H1 (cell line): ENCODE results near the gene COLEC12. TPM values are rescaled to one million over a fixed set of nuclear protein-coding genes. Genes with fewer than 3 reads are reported as not detected.

Experiments
- CTCF ChIA-PET: fragments of 300-600 bp; sonication (Branson Sonifier 250); formaldehyde crosslinking; loops from one replicate; lab custom pipeline; 2021; ENCODE audit not compliant: partially characterized antibody; lab: Charles Lee
- POLR2A ChIA-PET: fragments of 300-600 bp; sonication (Branson Sonifier 250); formaldehyde crosslinking; loops from one replicate; lab custom pipeline; 2021; ENCODE audit warnings: inconsistent platforms; ENCODE audit not compliant: partially characterized antibody; lab: Charles Lee
- DNase-seq, 2 experiments: peaks; one replicate each; pipeline versions ENCODE4 v3.0.0 to v3.0.0-alpha.2; 2010 to 2022; ENCODE audit warnings: low spot score in 2 of 2, low read depth in 1 of 2, mixed read lengths in 1 of 2
- FAIRE-seq: peaks from 2 replicates; lab custom pipeline; 2011; peaks lifted over from hg19 to GRCh38; lab: Jason Lieb, UNC
- H2AFZ ChIP-seq: 2 replicates; pipeline ENCODE4 v1.8.1; 2012; ENCODE audit warnings: low read length, inconsistent platforms
- H2AK5ac ChIP-seq: 2 replicates; pipeline ENCODE4 v1.6.1; 2013; ENCODE audit warnings: low read depth, low read length
- H2BK120ac ChIP-seq: replicated peaks from 2 replicates; pipeline ENCODE3; 2013; ENCODE audit warnings: low read depth, low read length, inconsistent platforms
- H2BK12ac ChIP-seq: 2 replicates; pipeline ENCODE4 v1.6.1; 2013; ENCODE audit warnings: low read depth, low read length
- H2BK15ac ChIP-seq: 2 replicates; pipeline ENCODE4 v1.6.1; 2013; ENCODE audit warnings: low read length
- H2BK20ac ChIP-seq: 2 replicates; pipeline ENCODE4 v1.6.1; 2013; ENCODE audit warnings: low read length
- H2BK5ac ChIP-seq: 2 replicates; pipeline ENCODE4 v1.6.1; 2013; ENCODE audit warnings: low read depth, low read length
- H3K14ac ChIP-seq: 2 replicates; pipeline ENCODE4 v1.6.1; 2013; ENCODE audit warnings: inconsistent platforms; ENCODE audit not compliant: insufficient read length
- H3K18ac ChIP-seq: 2 replicates; pipeline ENCODE4 v1.6.1; 2013; ENCODE audit warnings: low read length; ENCODE audit errors: extremely low read depth
- H3K23ac ChIP-seq: 2 replicates; pipeline ENCODE4 v1.6.1; 2013; ENCODE audit warnings: inconsistent platforms; ENCODE audit not compliant: insufficient read length
- H3K23me2 ChIP-seq: 2 replicates; pipeline ENCODE4 v1.6.1; 2013; ENCODE audit warnings: low read depth, low read length
- H3K27ac ChIP-seq: 2 replicates; pipeline ENCODE4 v1.6.1; 2011; ENCODE audit warnings: low read depth, low read length, inconsistent platforms
- H3K27me3 ChIP-seq, 4 experiments: replicated peaks in 1 of 4; 1 replicate in 1 of 4; 2 replicates in 3 of 4; pipeline versions ENCODE4 v1.6.1 to v1.8.1; 2011 to 2013; ENCODE audit warnings: low read length in 3 of 4, mild to moderate bottlenecking in 3 of 4, inconsistent platforms in 2 of 4, mixed read lengths in 2 of 4, moderate library complexity in 1 of 4; ENCODE audit not compliant: control insufficient read depth in 3 of 4, insufficient read depth in 3 of 4; ENCODE audit errors: extremely low read depth in 1 of 4
- H3K36me3 ChIP-seq, 4 experiments: 2 replicates each; pipeline versions ENCODE4 v1.6.1 to v1.8.1; 2011 to 2013; ENCODE audit warnings: mild to moderate bottlenecking in 4 of 4, low read length in 3 of 4, moderate library complexity in 2 of 4, control low read depth in 1 of 4, inconsistent platforms in 1 of 4; ENCODE audit not compliant: insufficient read depth in 4 of 4, control insufficient read depth in 2 of 4
- H3K4ac ChIP-seq: replicated peaks from 2 replicates; pipeline ENCODE3; 2013; ENCODE audit warnings: low read length, low read depth, mixed read lengths, inconsistent platforms; ENCODE audit not compliant: insufficient read length
- H3K4me1 ChIP-seq, 4 experiments: replicated peaks in 1 of 4; 1 replicate in 1 of 4; 2 replicates in 3 of 4; pipeline versions ENCODE4 v1.6.1 to v1.8.1; 2011 to 2013; ENCODE audit warnings: low read length in 3 of 4, inconsistent platforms in 2 of 4, mixed read lengths in 1 of 4; ENCODE audit not compliant: insufficient read depth in 4 of 4, control insufficient read depth in 3 of 4
- H3K4me2 ChIP-seq, 2 experiments: 2 replicates each; pipeline versions ENCODE4 v1.6.1 to v1.8.1; 2011 to 2013; ENCODE audit warnings: low read depth in 2 of 2, low read length in 2 of 2, control low read depth in 1 of 2, inconsistent platforms in 1 of 2, mild to moderate bottlenecking in 1 of 2; ENCODE audit not compliant: insufficient read depth in 1 of 2
- H3K4me3 ChIP-seq, 4 experiments: fragments of 200-600, 300-600 bp in 1 of 4; sonication (generic), shearing (Covaris generic), sonication (Bioruptor Twin) in 1 of 4; 2 replicates each; pipeline versions ENCODE4 v1.5.1 to v1.8.1; 2011 to 2016; ENCODE audit warnings: low read length in 4 of 4, low read depth in 3 of 4, control low read depth in 2 of 4, inconsistent platforms in 2 of 4, mild to moderate bottlenecking in 2 of 4, mixed read lengths in 1 of 4, moderate library complexity in 1 of 4; ENCODE audit not compliant: insufficient read depth in 2 of 4; ENCODE audit errors: extremely low read depth in 1 of 4
- H3K56ac ChIP-seq: replicated peaks from 2 replicates; pipeline ENCODE3; 2013; ENCODE audit warnings: low read depth, mild to moderate bottlenecking, mixed read lengths, low read length, inconsistent platforms; ENCODE audit not compliant: insufficient read length
- H3K79me1 ChIP-seq: 2 replicates; pipeline ENCODE4 v1.6.1; 2013; ENCODE audit warnings: low read depth, low read length, control low read depth
- H3K79me2 ChIP-seq, 2 experiments: 2 replicates each; pipeline versions ENCODE4 v1.6.1 to v1.8.1; 2012 to 2013; ENCODE audit warnings: low read length in 2 of 2, mild to moderate bottlenecking in 2 of 2, inconsistent platforms in 1 of 2; ENCODE audit not compliant: insufficient read depth in 2 of 2, control insufficient read depth in 1 of 2
- H3K9ac ChIP-seq, 4 experiments: replicated peaks in 1 of 4; 1 replicate in 1 of 4; 2 replicates in 3 of 4; pipeline versions ENCODE4 v1.6.1 to v1.8.1; 2011 to 2013; ENCODE audit warnings: low read depth in 3 of 4, low read length in 3 of 4, control low read depth in 2 of 4, mild to moderate bottlenecking in 2 of 4, moderate library complexity in 2 of 4, inconsistent platforms in 1 of 4; ENCODE audit errors: extremely low read depth in 1 of 4
- H3K9me3 ChIP-seq, 2 experiments: 2 replicates each; pipeline versions ENCODE4 v1.6.1 to v1.8.1; 2012 to 2013; ENCODE audit warnings: mild to moderate bottlenecking in 2 of 2, moderate library complexity in 2 of 2, control low read depth in 1 of 2, inconsistent platforms in 1 of 2, low read depth in 1 of 2, low read length in 1 of 2, mixed read lengths in 1 of 2; ENCODE audit not compliant: insufficient read depth in 2 of 2
- H4K20me1 ChIP-seq, 2 experiments: replicated peaks in 1 of 2; 2 replicates each; pipeline versions ENCODE3 to v1.8.1; 2011 to 2013; ENCODE audit warnings: inconsistent platforms in 2 of 2, low read length in 2 of 2, mild to moderate bottlenecking in 1 of 2; ENCODE audit not compliant: insufficient read depth in 2 of 2, control insufficient read depth in 1 of 2
- H4K5ac ChIP-seq: 2 replicates; pipeline ENCODE4 v1.6.1; 2013; ENCODE audit warnings: low read length, low read depth, mixed read lengths, inconsistent platforms; ENCODE audit not compliant: insufficient read length
- H4K8ac ChIP-seq: 2 replicates; pipeline ENCODE4 v1.8.0; 2013; ENCODE audit warnings: mild to moderate bottlenecking, moderate library complexity, low read length, inconsistent platforms; ENCODE audit not compliant: insufficient read depth; ENCODE audit errors: extremely low read depth
- H4K91ac ChIP-seq: replicated peaks from 2 replicates; pipeline ENCODE3; 2013; ENCODE audit warnings: low read length, mixed read lengths, inconsistent platforms; ENCODE audit not compliant: insufficient read length
- ATF3 ChIP-seq: IDR thresholded peaks from 2 replicates; pipeline ENCODE4 v1.6.1; 2011; ENCODE audit warnings: low read depth, mild to moderate bottlenecking, low read length; ENCODE audit not compliant: insufficient read depth
- CEBPB ChIP-seq: IDR thresholded peaks from 2 replicates; pipeline ENCODE4 v1.6.1; 2012; ENCODE audit warnings: low read depth, low read length
- SRF ChIP-seq: IDR thresholded peaks from 2 replicates; pipeline ENCODE4 v1.6.1; 2011; ENCODE audit warnings: mild to moderate bottlenecking, low read depth, low read length, moderate library complexity
- WGBS, 2 experiments: shearing (Covaris generic) in 1 of 2; methylation state at CpG; one replicate each; pipeline versions ENCODE4 v1.1.6 to v1.1.7; 2013 to 2015; ENCODE audit warnings: low lambda C conversion rate in 2 of 2, mixed read lengths in 2 of 2, inconsistent platforms in 1 of 2, low coverage in 1 of 2, missing lambda C conversion rate in 1 of 2; ENCODE audit not compliant: insufficient replicate concordance in 2 of 2, insufficient coverage in 1 of 2, insufficient read length in 1 of 2; ENCODE audit errors: extremely low coverage in 1 of 2, missing lambda C conversion rate in 1 of 2; 5-methylcytosine and 5-hydroxymethylcytosine counted together
- polyA plus RNA-seq, 7 experiments: library from polyadenylated mRNA; depleted of rRNA in 3 of 7; stranded (reverse) in 5 of 7; unstranded in 2 of 7; fragments of >200 nt in 5 of 7; fragments of 200-250 nt in 2 of 7; gene quantifications; 1 replicate in 5 of 7; 2 replicates in 1 of 7; 4 replicates in 1 of 7; pipeline versions ENCODE4 v1.2.1 to v1.2.3, GENCODE V29; 2011 to 2013; ENCODE audit warnings: missing spikeins in 2 of 7, mixed read lengths in 2 of 7
- total RNA-seq: library from RNA; stranded (reverse); fragmentation: NEBNext Ultra II Directional; extraction: Animal tissue kit (Norgen Biotek cat#: 25700); gene quantifications from 2 replicates; pipeline ENCODE4 v1.2.1, GENCODE V29; 2021

The COLEC12 gene
- total and polyA plus RNA-seq, 2 of the 8 experiments (the other 6 are each of a cell fraction or from before 2014, with no cell fraction given) = 0.44 to 2.3 TPM

DNA sequence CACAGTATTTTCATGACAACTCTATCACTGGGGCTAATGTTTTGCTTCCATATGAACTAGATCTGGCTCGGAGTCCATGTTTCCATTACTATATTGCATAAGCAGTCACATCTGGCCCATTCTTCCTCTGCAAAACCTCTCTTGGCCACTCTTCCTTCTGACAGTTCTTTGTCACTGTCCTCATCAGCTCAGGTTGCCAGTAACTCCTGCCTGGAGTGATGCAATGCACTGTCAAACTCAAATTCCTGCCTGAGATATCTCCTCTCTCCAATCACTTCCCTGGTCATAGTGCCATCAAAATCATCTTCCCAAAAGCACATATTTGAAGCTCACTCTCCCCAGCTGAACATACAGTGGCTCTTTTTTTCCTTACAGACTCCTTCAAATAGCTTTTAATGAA lies 66.1 kb downstream of the COLEC12 start:
- Histone ChIP-seq H3K79me1 (no peaks in the 10 kb centered on the region), H3K56ac (no peak overlapping the region), H2BK5ac (no peak overlapping the region), H3K4me1 (no peaks in the 10 kb centered on the region), H3K79me2 (no peaks in the 10 kb centered on the region), H3K4me2 (no peak overlapping the region), H4K20me1 (no peaks in the 10 kb centered on the region), H3K4ac (no peak overlapping the region), H2AFZ (no peak overlapping the region), H3K4me3 (no peak overlapping the region), H4K5ac (no peak overlapping the region), H4K91ac (no peak overlapping the region), H2BK15ac (no peak overlapping the region), H3K36me3 (no peaks in the 10 kb centered on the region), H2BK12ac (no peak overlapping the region), H3K9me3 (peaks cover 0 to 4% of the 10 kb centered on the region in 2 experiments; a peak in 1 of 4 replicates), H3K9ac (no peak overlapping the region), H4K8ac (no peak overlapping the region), H3K27ac (no peak overlapping the region)
- WGBS, 2 experiments = 8% methylated on average over 1 of the region's 1 CpG; no CpG with 5 or more reads in 1 of the 2 experiments
- TF ChIP-seq ATF3 = no peak
- TF ChIP-seq CEBPB = peak; percentile 51; the same call in 1 of the 2 replicates
- TF ChIP-seq SRF = no peak
- TF ChIP-seq, all 59 proteins: peak for 1
- H3K27me3 ChIP-seq = no peaks in the 10 kb centered on the region
- no peak overlapping the region for H3K23ac ChIP-seq
- ChIA-PET CTCF (interaction anchor here (1.0 kb wide), 1 partner anchor 45 kb away, joined by 3 read pairs; no protein-coding TSS in a partner anchor), POLR2A (interaction anchor here (1.8 kb wide), 1 partner anchor 166 kb away, joined by 4 read pairs; the partner anchor contains the start of gene THOC1)
- H3K14ac ChIP-seq = no peak overlapping the region
- no peak overlapping the region for H2AK5ac ChIP-seq
- no peak overlapping the region for H2BK120ac ChIP-seq
- no peak overlapping the region for H2BK20ac ChIP-seq
- FAIRE-seq = no peak
- no peak for DNase-seq
- H3K18ac ChIP-seq = no peak overlapping the region
- no peaks in the 10 kb centered on the region for H3K23me2 ChIP-seq
